ENCODE results near the gene RNF220.

Gene RNF220

DNA sequence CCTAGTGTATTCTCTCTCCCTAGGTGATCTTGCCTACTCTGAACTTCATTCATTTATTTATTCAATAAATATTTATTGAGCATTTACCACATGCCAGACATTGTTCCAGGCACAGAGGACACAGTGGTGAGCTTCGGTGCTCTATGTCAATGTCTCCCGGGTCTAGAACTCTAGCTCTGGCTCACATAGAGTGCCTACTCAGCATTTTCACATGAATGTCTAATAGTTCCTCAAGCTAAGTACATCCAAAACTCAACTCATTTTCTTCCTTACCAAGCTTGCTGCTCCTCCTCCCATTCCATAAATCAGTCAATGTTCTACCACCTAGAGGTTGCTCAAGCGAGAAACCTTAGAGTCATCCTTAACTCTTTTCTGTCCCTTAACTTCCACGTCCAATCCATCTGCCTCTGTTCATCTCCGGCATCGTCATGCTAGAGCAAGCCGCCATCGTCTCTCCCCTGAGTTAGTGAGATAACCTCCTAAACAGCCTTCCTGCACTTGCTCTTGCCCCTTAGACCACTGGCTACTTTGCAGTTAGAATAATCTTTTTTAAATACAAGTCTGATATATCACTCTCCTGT lies 201.7 kb downstream of the RNF220 start:
- no peak for TF ChIP-seq CTCF (IDR thresholded peaks at IDR 0.05; ENCODE audit: extremely low read depth, insufficient read depth, missing control alignments)
- in situ Hi-C loops (cut with MboI; ENCODE audit: low pct_unique_long_range_greater_than_20kb, low sequenced_read_pairs, unreplicated experiment) = no loop called here
- DNase-seq (ENCODE audit: low spot score) = no peak

DNA sequence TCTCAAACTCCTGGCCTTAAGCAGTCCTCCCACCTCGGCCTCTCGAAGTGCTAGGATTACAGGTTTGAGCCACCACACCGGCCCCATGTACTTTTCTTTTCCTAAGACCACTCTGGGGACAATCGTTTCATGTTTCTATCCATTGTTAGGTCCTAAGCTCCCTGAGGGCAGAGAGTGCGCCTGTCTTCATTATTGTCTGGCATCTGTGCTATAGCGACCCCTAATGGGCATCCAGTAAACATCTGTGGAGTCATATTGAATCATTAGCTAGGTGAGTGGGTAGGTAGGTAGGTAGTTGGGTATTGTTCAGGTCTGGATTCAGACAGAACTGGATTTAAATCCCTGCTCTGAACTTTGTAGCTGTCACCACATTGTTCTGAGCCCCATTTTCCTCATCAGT lies 203.1 kb downstream of the RNF220 start:
- in situ Hi-C loops (cut with MboI; ENCODE audit: low pct_unique_long_range_greater_than_20kb, low sequenced_read_pairs, unreplicated experiment) = no loop called here
- TF ChIP-seq CTCF (IDR thresholded peaks at IDR 0.05; ENCODE audit: extremely low read depth, insufficient read depth, missing control alignments) = peak; percentile 33
- DNase-seq (ENCODE audit: low spot score) = no peak

- in situ Hi-C loops (cut with MboI; ENCODE audit: low pct_unique_long_range_greater_than_20kb, low sequenced_read_pairs, unreplicated experiment) = no loop called here
- DNase-seq (ENCODE audit: low spot score) = no peak
- TF ChIP-seq CTCF (IDR thresholded peaks at IDR 0.05; ENCODE audit: extremely low read depth, insufficient read depth, missing control alignments) = peak; percentile 58
Observed at GRCh38 chr1:44609412-44609767, 204.3 kb downstream of the RNF220 start.

GRCh38 chr1:44609768-44610526 lies 204.9 kb downstream of the RNF220 start:
- DNase-seq (ENCODE audit: low spot score) = no peak
- TF ChIP-seq CTCF (IDR thresholded peaks at IDR 0.05; ENCODE audit: extremely low read depth, insufficient read depth, missing control alignments) = no peak
- in situ Hi-C loops (cut with MboI; ENCODE audit: low pct_unique_long_range_greater_than_20kb, low sequenced_read_pairs, unreplicated experiment) = no loop called here

- DNase-seq (ENCODE audit: low spot score) = no peak
- TF ChIP-seq CTCF (IDR thresholded peaks at IDR 0.05; ENCODE audit: extremely low read depth, insufficient read depth, missing control alignments) = no peak
- in situ Hi-C loops (cut with MboI; ENCODE audit: low pct_unique_long_range_greater_than_20kb, low sequenced_read_pairs, unreplicated experiment) = no loop called here
Observed at GRCh38 chr1:44610527-44611148, 205.6 kb downstream of the RNF220 start.

- no peak for TF ChIP-seq CTCF (IDR thresholded peaks at IDR 0.05; ENCODE audit: extremely low read depth, insufficient read depth, missing control alignments)
- in situ Hi-C loops (cut with MboI; ENCODE audit: low pct_unique_long_range_greater_than_20kb, low sequenced_read_pairs, unreplicated experiment) = no loop called here
- DNase-seq (ENCODE audit: low spot score) = no peak
Observed at GRCh38 chr1:44611419-44611818, 206.4 kb downstream of the RNF220 start.

Data from GM13977 (cell line).